HepG2 (cell line): ENCODE data around the gene MTR.

Source experiments
- KLF12 ChIP-seq: sonication (generic); formaldehyde crosslinking; IDR thresholded peaks from 2 replicates; pipeline ENCODE4 v1.4.0; 2020; ENCODE audit warnings: missing genetic modification reagents, borderline replicate concordance
- TF ChIP-seq, protein P1 (sequence below): sonication (generic); formaldehyde crosslinking; IDR thresholded peaks from 2 replicates; pipeline ENCODE4 v1.5.0; 2020; ENCODE audit warnings: missing genetic modification reagents

DNA sequence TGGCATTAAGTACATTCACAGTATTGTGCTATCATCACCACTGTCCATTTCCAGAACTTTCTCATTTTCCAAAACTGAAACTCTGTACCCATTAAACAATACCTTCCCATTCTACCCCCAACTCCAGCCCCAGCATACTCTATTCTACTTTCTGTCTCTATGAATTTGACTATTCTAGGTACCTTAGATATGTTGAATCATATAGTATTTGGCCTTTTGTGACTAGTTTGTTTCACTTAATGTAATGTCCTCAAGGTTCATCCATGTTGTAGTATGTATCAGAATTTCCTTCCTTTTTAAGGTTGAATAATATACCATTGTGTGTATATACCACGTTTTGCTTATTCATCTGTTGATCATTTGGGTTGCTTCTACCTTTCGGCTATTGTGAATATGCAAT is 11.5 kb downstream of the MTR start:
- TF ChIP-seq, protein P1, sequence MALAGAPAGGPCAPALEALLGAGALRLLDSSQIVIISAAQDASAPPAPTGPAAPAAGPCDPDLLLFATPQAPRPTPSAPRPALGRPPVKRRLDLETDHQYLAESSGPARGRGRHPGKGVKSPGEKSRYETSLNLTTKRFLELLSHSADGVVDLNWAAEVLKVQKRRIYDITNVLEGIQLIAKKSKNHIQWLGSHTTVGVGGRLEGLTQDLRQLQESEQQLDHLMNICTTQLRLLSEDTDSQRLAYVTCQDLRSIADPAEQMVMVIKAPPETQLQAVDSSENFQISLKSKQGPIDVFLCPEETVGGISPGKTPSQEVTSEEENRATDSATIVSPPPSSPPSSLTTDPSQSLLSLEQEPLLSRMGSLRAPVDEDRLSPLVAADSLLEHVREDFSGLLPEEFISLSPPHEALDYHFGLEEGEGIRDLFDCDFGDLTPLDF, result no peak
- TF ChIP-seq KLF12, result no peak
